ENCODE measurements around the gene ZSCAN5A. TPM values are rescaled to one million over a fixed set of nuclear protein-coding genes. Genes with fewer than 3 reads are reported as not detected.

The ZSCAN5A gene
- total RNA-seq, 1 experiment from 2014 or later: 13.8 TPM

DNA sequence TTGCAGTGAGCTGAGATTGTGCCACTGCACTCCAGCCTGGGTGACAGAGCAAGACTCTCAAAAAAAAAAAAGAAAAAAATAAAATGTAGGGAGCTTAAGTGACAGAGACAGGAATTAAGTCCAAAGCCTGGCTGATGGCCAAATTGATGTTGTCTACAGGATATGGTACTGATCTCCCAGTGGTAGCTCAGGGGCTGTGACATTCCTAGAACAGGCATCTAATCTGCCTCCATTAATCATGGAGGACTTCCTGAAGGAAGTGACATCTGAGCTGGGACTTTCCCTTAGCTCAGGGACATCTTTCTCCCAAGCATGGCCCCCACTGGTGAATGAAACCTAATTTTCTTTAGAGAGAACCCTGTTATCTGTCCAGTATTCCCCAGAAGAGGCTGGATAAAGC lies 53.5 kb downstream of the ZSCAN5A start:
- no peaks in the 10 kb centered on the region for H3K9me3 ChIP-seq (ENCODE audit: control insufficient read depth, insufficient read depth, low read depth, low read length)
- H3K27me3 ChIP-seq (ENCODE audit: control insufficient read depth, insufficient read depth, low read length): no peaks in the 10 kb centered on the region
- ChIA-PET POLR2A (interaction anchor here (0.6 kb wide), 1 partner anchor 206 kb away, joined by 3 read pairs; no protein-coding TSS in a partner anchor), CTCF (interaction anchor here (1.2 to 1.7 kb wide), 2 partner anchors 72 to 195 kb away, joined by 5 to 10 read pairs; no protein-coding TSS in a partner anchor)
- no TSS peak for BruUV-seq (replicated peaks)
- DNase-seq (ENCODE audit: low read depth, low spot score) (no peak), ATAC-seq (no peak)
- no peaks in the 10 kb centered on the region for H3K4me1 ChIP-seq (ENCODE audit: control insufficient read depth, insufficient read depth, low read length)
- no peak overlapping the region for H3K4me3 ChIP-seq (ENCODE audit: low read depth in 2 of 2, low read length in 2 of 2)
- intact Hi-C loops (cut with micrococcal nuclease; ENCODE audit: unreplicated experiment) (no loop called here), in situ Hi-C loops (cut with HindIII; ENCODE audit: low pct_unique_long_range_greater_than_20kb, low sequenced_read_pairs) (no loop called here)
- TF ChIP-seq POLR2AphosphoS5 (IDR thresholded peaks at IDR 0.05; ENCODE audit: low read depth, low read length): no peak
- no peak for TF ChIP-seq TCF7L2 (IDR thresholded peaks at IDR 0.05; ENCODE audit: low read depth, low read length)
- no peak for TF ChIP-seq SIN3A (IDR thresholded peaks at IDR 0.05; ENCODE audit: borderline replicate concordance, insufficient read depth, low read depth, low read length)
- TF ChIP-seq, protein P1, sequence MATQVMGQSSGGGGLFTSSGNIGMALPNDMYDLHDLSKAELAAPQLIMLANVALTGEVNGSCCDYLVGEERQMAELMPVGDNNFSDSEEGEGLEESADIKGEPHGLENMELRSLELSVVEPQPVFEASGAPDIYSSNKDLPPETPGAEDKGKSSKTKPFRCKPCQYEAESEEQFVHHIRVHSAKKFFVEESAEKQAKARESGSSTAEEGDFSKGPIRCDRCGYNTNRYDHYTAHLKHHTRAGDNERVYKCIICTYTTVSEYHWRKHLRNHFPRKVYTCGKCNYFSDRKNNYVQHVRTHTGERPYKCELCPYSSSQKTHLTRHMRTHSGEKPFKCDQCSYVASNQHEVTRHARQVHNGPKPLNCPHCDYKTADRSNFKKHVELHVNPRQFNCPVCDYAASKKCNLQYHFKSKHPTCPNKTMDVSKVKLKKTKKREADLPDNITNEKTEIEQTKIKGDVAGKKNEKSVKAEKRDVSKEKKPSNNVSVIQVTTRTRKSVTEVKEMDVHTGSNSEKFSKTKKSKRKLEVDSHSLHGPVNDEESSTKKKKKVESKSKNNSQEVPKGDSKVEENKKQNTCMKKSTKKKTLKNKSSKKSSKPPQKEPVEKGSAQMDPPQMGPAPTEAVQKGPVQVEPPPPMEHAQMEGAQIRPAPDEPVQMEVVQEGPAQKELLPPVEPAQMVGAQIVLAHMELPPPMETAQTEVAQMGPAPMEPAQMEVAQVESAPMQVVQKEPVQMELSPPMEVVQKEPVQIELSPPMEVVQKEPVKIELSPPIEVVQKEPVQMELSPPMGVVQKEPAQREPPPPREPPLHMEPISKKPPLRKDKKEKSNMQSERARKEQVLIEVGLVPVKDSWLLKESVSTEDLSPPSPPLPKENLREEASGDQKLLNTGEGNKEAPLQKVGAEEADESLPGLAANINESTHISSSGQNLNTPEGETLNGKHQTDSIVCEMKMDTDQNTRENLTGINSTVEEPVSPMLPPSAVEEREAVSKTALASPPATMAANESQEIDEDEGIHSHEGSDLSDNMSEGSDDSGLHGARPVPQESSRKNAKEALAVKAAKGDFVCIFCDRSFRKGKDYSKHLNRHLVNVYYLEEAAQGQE (IDR thresholded peaks at IDR 0.05; ENCODE audit: insufficient read depth in 1 of 2, low read depth in 2 of 2, low read length in 1 of 2): no peak
- TF ChIP-seq, protein P2, sequence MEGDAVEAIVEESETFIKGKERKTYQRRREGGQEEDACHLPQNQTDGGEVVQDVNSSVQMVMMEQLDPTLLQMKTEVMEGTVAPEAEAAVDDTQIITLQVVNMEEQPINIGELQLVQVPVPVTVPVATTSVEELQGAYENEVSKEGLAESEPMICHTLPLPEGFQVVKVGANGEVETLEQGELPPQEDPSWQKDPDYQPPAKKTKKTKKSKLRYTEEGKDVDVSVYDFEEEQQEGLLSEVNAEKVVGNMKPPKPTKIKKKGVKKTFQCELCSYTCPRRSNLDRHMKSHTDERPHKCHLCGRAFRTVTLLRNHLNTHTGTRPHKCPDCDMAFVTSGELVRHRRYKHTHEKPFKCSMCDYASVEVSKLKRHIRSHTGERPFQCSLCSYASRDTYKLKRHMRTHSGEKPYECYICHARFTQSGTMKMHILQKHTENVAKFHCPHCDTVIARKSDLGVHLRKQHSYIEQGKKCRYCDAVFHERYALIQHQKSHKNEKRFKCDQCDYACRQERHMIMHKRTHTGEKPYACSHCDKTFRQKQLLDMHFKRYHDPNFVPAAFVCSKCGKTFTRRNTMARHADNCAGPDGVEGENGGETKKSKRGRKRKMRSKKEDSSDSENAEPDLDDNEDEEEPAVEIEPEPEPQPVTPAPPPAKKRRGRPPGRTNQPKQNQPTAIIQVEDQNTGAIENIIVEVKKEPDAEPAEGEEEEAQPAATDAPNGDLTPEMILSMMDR (IDR thresholded peaks at IDR 0.05): no peak
- no peaks in the 10 kb centered on the region for H3K36me3 ChIP-seq (ENCODE audit: control insufficient read depth, insufficient read depth, low read length)
- no peak overlapping the region for H3K27ac ChIP-seq (ENCODE audit: low read length)

DNA sequence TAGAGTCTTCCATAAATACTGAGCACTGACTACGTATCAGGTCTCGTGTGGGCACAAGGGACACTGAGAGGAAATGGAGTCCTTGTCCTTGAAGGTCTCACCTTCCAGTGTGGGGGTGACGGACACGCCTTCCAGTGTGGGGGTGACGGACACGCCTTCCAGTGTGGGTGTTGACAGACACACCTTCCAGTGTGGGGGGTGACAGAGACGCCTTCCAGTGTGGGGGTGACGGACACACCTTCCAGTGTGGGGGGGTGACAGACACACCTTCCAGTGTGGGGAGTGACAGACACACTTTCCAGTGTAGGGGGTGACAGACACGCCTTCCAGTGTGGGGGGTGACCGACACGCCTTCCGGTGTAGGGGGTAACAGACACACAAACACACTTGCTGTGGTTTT lies 56.4 kb downstream of the ZSCAN5A start:
- no TSS peak for BruUV-seq (replicated peaks)
- ATAC-seq: no peak

More for the DNA sequence above, 56.4 kb downstream of the ZSCAN5A start:
- POLR2A ChIA-PET: no interaction called here
- Histone ChIP-seq H3K9me3 (ENCODE audit: control insufficient read depth, insufficient read depth, low read depth, low read length) (no peaks in the 10 kb centered on the region), H3K27me3 (ENCODE audit: control insufficient read depth, insufficient read depth, low read length) (no peaks in the 10 kb centered on the region), H3K4me1 (ENCODE audit: control insufficient read depth, insufficient read depth, low read length) (no peaks in the 10 kb centered on the region), H3K4me3 (ENCODE audit: low read depth in 2 of 2, low read length in 2 of 2) (no peak overlapping the region), H3K36me3 (ENCODE audit: control insufficient read depth, insufficient read depth, low read length) (no peaks in the 10 kb centered on the region), H3K27ac (ENCODE audit: low read length) (no peak overlapping the region)
- intact Hi-C loops (cut with micrococcal nuclease; ENCODE audit: unreplicated experiment) (loop anchor here (10.0 kb wide), 1 partner anchor 183 kb away; no protein-coding TSS in a partner anchor), in situ Hi-C loops (cut with HindIII; ENCODE audit: low pct_unique_long_range_greater_than_20kb, low sequenced_read_pairs) (no loop called here)
- CTCF ChIA-PET: no interaction called here
- no peak for DNase-seq (ENCODE audit: low read depth, low spot score)
- TF ChIP-seq POLR2AphosphoS5 (IDR thresholded peaks at IDR 0.05; ENCODE audit: low read depth, low read length) (no peak), SIN3A (IDR thresholded peaks at IDR 0.05; ENCODE audit: borderline replicate concordance, insufficient read depth, low read depth, low read length) (no peak), TCF7L2 (IDR thresholded peaks at IDR 0.05; ENCODE audit: low read depth, low read length) (no peak)
- TF ChIP-seq, protein P2 (IDR thresholded peaks at IDR 0.05): no peak
- TF ChIP-seq, protein P1 (IDR thresholded peaks at IDR 0.05; ENCODE audit: insufficient read depth in 1 of 2, low read depth in 2 of 2, low read length in 1 of 2): no peak
